WTC11 (cell line): ENCODE data around the gene EPM2AIP1. TPM values are rescaled to one million over a fixed set of nuclear protein-coding genes. Genes with fewer than 3 reads are reported as not detected.

Experiments used
- ATAC-seq: fragments of 200-7000 bp; cut with Tn5 transposase; 2 replicates; pipeline ENCODE4 v1.10.0; 2021; ENCODE audit warnings: mild to moderate bottlenecking, moderate library complexity
- CTCF ChIA-PET: fragments of 300-600 bp; sonication (Branson Sonifier 250); formaldehyde crosslinking; loops from one replicate; lab custom pipeline; 2021; ENCODE audit warnings: antibody characterized with exemption; lab: Charles Lee
- POLR2A ChIA-PET: fragments of 350-600 bp; sonication (Branson Sonifier 250); formaldehyde crosslinking; loops from one replicate; lab custom pipeline; 2021; ENCODE audit warnings: antibody characterized with exemption; lab: Charles Lee
- DNase-seq: peaks from one replicate; pipeline ENCODE4 v3.0.0; 2021; ENCODE audit warnings: low spot score
- H3K27ac Mint-ChIP-seq: 2 replicates; pipeline ENCODE4 v1.8.0; 2021; ENCODE audit warnings: mixed read lengths
- H3K27me3 Mint-ChIP-seq: 2 replicates; pipeline ENCODE4 v1.8.0; 2021; ENCODE audit warnings: low read depth, mild to moderate bottlenecking, moderate library complexity, mixed read lengths
- H3K36me3 Mint-ChIP-seq: 2 replicates; pipeline ENCODE4 v1.8.0; 2021; ENCODE audit warnings: mixed read lengths
- H3K4me1 Mint-ChIP-seq: 2 replicates; pipeline ENCODE4 v1.8.0; 2022; ENCODE audit warnings: mixed read lengths
- H3K4me3 Mint-ChIP-seq: 2 replicates; pipeline ENCODE4 v1.8.0; 2021; ENCODE audit warnings: mild to moderate bottlenecking, moderate library complexity, mixed read lengths
- H3K9me3 Mint-ChIP-seq: 2 replicates; pipeline ENCODE4 v1.8.0; 2021; ENCODE audit warnings: mixed read lengths
- ATF1 ChIP-seq: sonication (generic); formaldehyde crosslinking; IDR thresholded peaks from 2 replicates; pipeline ENCODE4 v1.8.1; 2023; ENCODE audit warnings: mild to moderate bottlenecking, moderate library complexity, missing genetic modification reagents
- ESRRA ChIP-seq: sonication (generic); formaldehyde crosslinking; IDR thresholded peaks from 2 replicates; pipeline ENCODE4 v1.8.1; 2022; ENCODE audit warnings: mild to moderate bottlenecking, missing genetic modification reagents, borderline replicate concordance
- FOXP4 ChIP-seq: sonication (generic); formaldehyde crosslinking; IDR thresholded peaks from 2 replicates; pipeline ENCODE4 v1.8.0; 2022; ENCODE audit warnings: mild to moderate bottlenecking, missing genetic modification reagents
- GABPB1 ChIP-seq: sonication (generic); formaldehyde crosslinking; IDR thresholded peaks from 2 replicates; pipeline ENCODE4 v1.8.1; 2023; ENCODE audit warnings: mild to moderate bottlenecking, missing genetic modification reagents
- KAT7 ChIP-seq: sonication (generic); formaldehyde crosslinking; IDR thresholded peaks from 2 replicates; pipeline ENCODE4 v1.8.1; 2023; ENCODE audit warnings: missing genetic modification reagents, mild to moderate bottlenecking, borderline replicate concordance
- MLX ChIP-seq: sonication (generic); formaldehyde crosslinking; IDR thresholded peaks from 2 replicates; pipeline ENCODE4 v1.8.1; 2023; ENCODE audit warnings: mild to moderate bottlenecking, missing genetic modification reagents, moderate library complexity
- NR1H2 ChIP-seq: sonication (generic); formaldehyde crosslinking; IDR thresholded peaks from 2 replicates; pipeline ENCODE4 v1.9.0; 2021; ENCODE audit warnings: mild to moderate bottlenecking, moderate library complexity, missing genetic modification reagents
- PREB ChIP-seq: sonication (generic); formaldehyde crosslinking; IDR thresholded peaks from 2 replicates; pipeline ENCODE4 v1.8.1; 2022; ENCODE audit warnings: mild to moderate bottlenecking, missing genetic modification reagents, moderate library complexity, borderline replicate concordance
- SP1 ChIP-seq: sonication (generic); formaldehyde crosslinking; conservative IDR thresholded peaks from 2 replicates; pipeline ENCODE4 v1.8.1; 2022; ENCODE audit warnings: missing genetic modification reagents
- TCF7 ChIP-seq: sonication (generic); formaldehyde crosslinking; IDR thresholded peaks from 2 replicates; pipeline ENCODE4 v1.8.0; 2022; ENCODE audit warnings: mild to moderate bottlenecking, low read depth, missing genetic modification reagents, moderate library complexity
- ZBTB43 ChIP-seq: sonication (generic); formaldehyde crosslinking; IDR thresholded peaks from 2 replicates; pipeline ENCODE4 v1.8.1; 2023; ENCODE audit warnings: mild to moderate bottlenecking, missing genetic modification reagents
- ZSCAN18 ChIP-seq: fragments of 250-450 bp; sonication (Bioruptor Pico); IDR thresholded peaks from 2 replicates; pipeline ENCODE4 v2.1.2; 2022; ENCODE audit warnings: mild to moderate bottlenecking, moderate library complexity
- total RNA-seq: library from RNA; stranded (reverse); gene quantifications from 3 replicates; pipeline ENCODE4 v1.2.3, GENCODE V29; 2021

Gene EPM2AIP1
- total RNA-seq, 1 experiment from 2014 or later = 11.0 TPM

- TF ChIP-seq MLX (CRISPR knock-in tag) (no peak), PREB (CRISPR knock-in tag) (no peak), ESRRA (CRISPR knock-in tag) (no peak; the same call in 1 of the 2 replicates), ZBTB43 (CRISPR knock-in tag) (no peak), FOXP4 (peak; percentile 13; the same call in 1 of the 2 replicates), SP1 (CRISPR knock-in tag) (peak; percentile 56; the same call in 1 of the 2 replicates)
These were observed 674 bp upstream of the EPM2AIP1 start, which contains the start of gene MLH1 (continued) for GRCh38 chr3:36993326-36994283.

- no peak for DNase-seq
- peaks cover 37% of the 10 kb centered on the region for H3K4me1 Mint-ChIP-seq
- no peak overlapping the region for H3K4me3 Mint-ChIP-seq
- H3K27me3 Mint-ChIP-seq = no peaks in the 10 kb centered on the region
- ChIA-PET CTCF (interaction anchor here (1.0 to 5.5 kb wide), 9 partner anchors 13 to 229 kb away, joined by 3 to 63 read pairs (median 6); no protein-coding TSS in a partner anchor), POLR2A (interaction anchor here (1.2 to 2.0 kb wide), 6 partner anchors 18 to 87 kb away, joined by 3 to 11 read pairs (median 6); partner anchors contain the start of gene TRANK1)
- H3K27ac Mint-ChIP-seq = no peak overlapping the region
- ATAC-seq = no peak
- peaks cover 24% of the 10 kb centered on the region for H3K36me3 Mint-ChIP-seq
- TF ChIP-seq ZSCAN18 (CRISPR knock-in tag) (no peak), NR1H2 (no peak), GABPB1 (CRISPR knock-in tag) (no peak), TCF7 (CRISPR knock-in tag) (no peak)
- TF ChIP-seq, all 79 proteins: peak for 0
- H3K9me3 Mint-ChIP-seq = no peaks in the 10 kb centered on the region
These were observed 767 bp downstream of the EPM2AIP1 start for GRCh38 chr3:36991923-36992805.

- ATAC-seq (no peak), DNase-seq (no peak)
- H3K27ac Mint-ChIP-seq = no peak overlapping the region
- no peaks in the 10 kb centered on the region for H3K9me3 Mint-ChIP-seq
- H3K27me3 Mint-ChIP-seq = no peaks in the 10 kb centered on the region
- no peak overlapping the region for H3K4me3 Mint-ChIP-seq
- CTCF ChIA-PET = interaction anchor here (5.5 kb wide), 1 partner anchor 32 kb away, joined by 63 read pairs; no protein-coding TSS in a partner anchor
- TF ChIP-seq KAT7 (CRISPR knock-in tag) (no peak), ATF1 (CRISPR knock-in tag) (no peak), GABPB1 (CRISPR knock-in tag) (no peak)
- H3K4me1 Mint-ChIP-seq = peaks cover 37% of the 10 kb centered on the region
- H3K36me3 Mint-ChIP-seq = peaks cover 19% of the 10 kb centered on the region
- POLR2A ChIA-PET = no interaction called here
These were observed 1.8 kb downstream of the EPM2AIP1 start for GRCh38 chr3:36991147-36991546.
